Hepatocyte (in vitro differentiated cells): ENCODE data around the gene OPCML. TPM values are rescaled to one million over a fixed set of nuclear protein-coding genes. Genes with fewer than 3 reads are reported as not detected.

Experiments
- DNase-seq: peaks from one replicate; pipeline ENCODE4 v3.0.0-alpha.2; 2016; ENCODE audit warnings: low spot score
- H2AFZ ChIP-seq: fragments of 200-600 bp; sonication (generic); 2 replicates; pipeline ENCODE4 v1.6.0; 2016; ENCODE audit warnings: antibody characterized with exemption, mild to moderate bottlenecking
- H3K27ac ChIP-seq: fragments of 200-600 bp; sonication (generic); 2 replicates; pipeline ENCODE4 v1.5.1; 2016; ENCODE audit warnings: mild to moderate bottlenecking
- H3K27me3 ChIP-seq: fragments of 200-600 bp; sonication (generic); 2 replicates; pipeline ENCODE4 v1.6.1; 2016
- H3K36me3 ChIP-seq: fragments of 200-600 bp; sonication (generic); replicated peaks from 2 replicates; pipeline ENCODE4 v1.5.1; 2016; ENCODE audit warnings: low read depth; ENCODE audit not compliant: insufficient read depth
- H3K4me1 ChIP-seq: fragments of 200-600 bp; sonication (generic); 2 replicates; pipeline ENCODE4 v1.5.1; 2016; ENCODE audit warnings: mild to moderate bottlenecking, moderate library complexity; ENCODE audit not compliant: insufficient read depth
- H3K4me2 ChIP-seq: fragments of 200-600 bp; sonication (generic); 2 replicates; pipeline ENCODE4 v1.6.0; 2016
- H3K4me3 ChIP-seq: fragments of 200-600 bp; sonication (generic); 2 replicates; pipeline ENCODE4 v1.5.1; 2016; ENCODE audit warnings: mild to moderate bottlenecking
- H3K79me2 ChIP-seq: fragments of 200-600 bp; sonication (generic); 2 replicates; pipeline ENCODE4 v1.6.0; 2017; ENCODE audit warnings: mild to moderate bottlenecking
- H3K9me2 ChIP-seq: fragments of 200-600 bp; sonication (generic); replicated peaks from 2 replicates; pipeline ENCODE4 v1.6.0; 2017; ENCODE audit warnings: mild to moderate bottlenecking; ENCODE audit not compliant: insufficient read depth
- H3K9me3 ChIP-seq: fragments of 200-600 bp; sonication (generic); 2 replicates; pipeline ENCODE4 v1.5.1; 2016; ENCODE audit warnings: low read depth, mild to moderate bottlenecking
- H4K20me1 ChIP-seq: fragments of 200-600 bp; sonication (generic); 2 replicates; pipeline ENCODE4 v1.6.0; 2016; ENCODE audit warnings: mild to moderate bottlenecking; ENCODE audit not compliant: insufficient read depth, poor library complexity, severe bottlenecking
- CTCF ChIP-seq: fragments of 200-600 bp; sonication (generic); IDR thresholded peaks from 2 replicates; pipeline ENCODE4 v1.5.1; 2016; ENCODE audit warnings: antibody characterized with exemption, mild to moderate bottlenecking; ENCODE audit not compliant: poor library complexity
- EZH2 ChIP-seq: fragments of 200-600 bp; sonication (generic); IDR thresholded peaks from 2 replicates; pipeline ENCODE4 v1.6.1; 2016; ENCODE audit warnings: antibody characterized with exemption, mild to moderate bottlenecking, borderline replicate concordance
- EZH2phosphoT487 ChIP-seq: fragments of 200-600 bp; sonication (generic); IDR thresholded peaks from one replicate; pipeline ENCODE4 v1.6.1; 2018; ENCODE audit warnings: antibody characterized with exemption, mild to moderate bottlenecking, low read depth, moderate library complexity; ENCODE audit not compliant: unreplicated experiment, severe bottlenecking
- WGBS: methylation state at CpG from one replicate; pipeline ENCODE4 v1.1.6; 2016; ENCODE audit warnings: low lambda C conversion rate; ENCODE audit errors: missing lambda C conversion rate; 5-methylcytosine and 5-hydroxymethylcytosine counted together
- polyA plus RNA-seq: library from polyadenylated mRNA; unstranded; fragments of >200 nt; fragmentation: Nextera tagmentation; extraction: Ambion mirVana; gene quantifications from 2 replicates; pipeline ENCODE4 v1.2.1, GENCODE V29; 2016
- total RNA-seq: library from RNA; depleted of rRNA; stranded (reverse); fragments of >200 nt; gene quantifications from 2 replicates; pipeline ENCODE4 v1.2.3, GENCODE V29; 2014

OPCML gene
- total and polyA plus RNA-seq, 2 experiments from 2014 or later, result 0.37 to 0.98 TPM

GRCh38 chr11:133498969-133499368 is 33.3 kb downstream of the OPCML start:
- H2AFZ ChIP-seq, result no peak overlapping the region
- H3K27ac ChIP-seq, result no peak overlapping the region
- 93% methylated on average over 7 of the region's 7 CpGs for WGBS
- no peak overlapping the region for H3K4me3 ChIP-seq
- H4K20me1 ChIP-seq, result no peaks in the 10 kb centered on the region
- no peaks in the 10 kb centered on the region for H3K9me3 ChIP-seq
- H3K4me1 ChIP-seq, result no peaks in the 10 kb centered on the region
- no peak for DNase-seq
- peaks cover 13% of the 10 kb centered on the region for H3K27me3 ChIP-seq
- no peaks in the 10 kb centered on the region for H3K79me2 ChIP-seq
- no peak overlapping the region for H3K4me2 ChIP-seq
- no peak for TF ChIP-seq EZH2
- no peak for TF ChIP-seq EZH2phosphoT487
- TF ChIP-seq CTCF, result no peak
- no peaks in the 10 kb centered on the region for H3K9me2 ChIP-seq
- no peaks in the 10 kb centered on the region for H3K36me3 ChIP-seq

- H3K79me2 ChIP-seq, result no peaks in the 10 kb centered on the region
- H3K4me1 ChIP-seq, result no peaks in the 10 kb centered on the region
- no peaks in the 10 kb centered on the region for H3K9me3 ChIP-seq
- no peak overlapping the region for H2AFZ ChIP-seq
- H3K9me2 ChIP-seq, result no peaks in the 10 kb centered on the region
- TF ChIP-seq EZH2phosphoT487, result no peak
- TF ChIP-seq CTCF, result no peak
- no peak for TF ChIP-seq EZH2
- DNase-seq, result no peak
- no peaks in the 10 kb centered on the region for H4K20me1 ChIP-seq
- peaks cover 2% of the 10 kb centered on the region for H3K27me3 ChIP-seq
- no peaks in the 10 kb centered on the region for H3K36me3 ChIP-seq
- no peak overlapping the region for H3K4me2 ChIP-seq
- WGBS, result 81% methylated on average over 12 of the region's 12 CpGs
- no peak overlapping the region for H3K27ac ChIP-seq
- no peak overlapping the region for H3K4me3 ChIP-seq
These were observed 34.7 kb downstream of the OPCML start for GRCh38 chr11:133497477-133498140.

GRCh38 chr11:133492895-133493294 is 39.4 kb downstream of the OPCML start:
- Histone ChIP-seq H3K79me2 (no peaks in the 10 kb centered on the region), H3K27ac (no peak overlapping the region), H3K36me3 (no peaks in the 10 kb centered on the region), H3K4me1 (no peaks in the 10 kb centered on the region), H2AFZ (no peak overlapping the region), H3K4me3 (no peak overlapping the region), H3K9me3 (no peaks in the 10 kb centered on the region), H3K9me2 (no peaks in the 10 kb centered on the region), H3K27me3 (no peaks in the 10 kb centered on the region), H3K4me2 (no peak overlapping the region), H4K20me1 (no peaks in the 10 kb centered on the region)
- TF ChIP-seq EZH2phosphoT487, result no peak
- no peak for TF ChIP-seq EZH2
- no peak for DNase-seq
- 90% methylated on average over 5 of the region's 5 CpGs for WGBS

- WGBS, result 72% methylated on average over 9 of the region's 9 CpGs
- no peak for TF ChIP-seq EZH2phosphoT487
- no peak for TF ChIP-seq EZH2
- no peak for TF ChIP-seq CTCF
- Histone ChIP-seq H3K36me3 (no peaks in the 10 kb centered on the region), H3K4me1 (no peaks in the 10 kb centered on the region), H3K79me2 (no peaks in the 10 kb centered on the region), H3K4me2 (no peak overlapping the region), H3K27ac (no peak overlapping the region), H2AFZ (no peak overlapping the region), H3K9me3 (no peaks in the 10 kb centered on the region), H3K4me3 (no peak overlapping the region), H4K20me1 (no peaks in the 10 kb centered on the region), H3K27me3 (no peaks in the 10 kb centered on the region), H3K9me2 (no peaks in the 10 kb centered on the region)
- no peak for DNase-seq
These were observed 40.5 kb downstream of the OPCML start for GRCh38 chr11:133491680-133492383.
